Kidney capillary endothelial cell (primary cell): Measurements from ENCODE around the gene CWC15.
"Not testable (repeated sequence)": the region's sequence is repeated elsewhere in the genome, so short reads cannot be mapped to it uniquely, and the experiment has no call there.

ENCODE experiments used
- DNase-seq: peaks from one replicate; pipeline ENCODE4 v3.0.0-alpha.2; 2018; ENCODE audit warnings: low spot score

CWC15 gene

DNA sequence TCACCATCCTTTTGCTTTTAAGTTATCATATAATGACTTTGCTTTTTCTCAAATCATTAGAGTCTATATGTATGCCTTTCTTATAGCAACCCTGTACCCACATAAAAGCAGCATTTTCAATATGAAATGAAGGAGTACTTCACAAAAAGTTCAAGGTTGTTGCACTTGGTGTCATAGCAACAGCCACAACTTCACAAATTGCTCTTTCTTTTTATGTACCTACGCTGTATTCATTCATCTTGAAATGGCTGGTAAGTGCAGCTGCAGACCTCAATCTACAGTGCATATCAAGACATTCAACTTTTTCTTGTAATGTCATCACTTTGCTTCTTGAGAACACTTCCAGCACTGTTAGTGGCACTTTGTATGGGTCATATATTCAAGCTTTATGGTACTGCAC is 18.6 kb downstream of the CWC15 start:
- DNase-seq, result no peak

- no peak for DNase-seq
Observed at GRCh38 chr11:94948070-94948617, 25.2 kb downstream of the CWC15 start.

DNA sequence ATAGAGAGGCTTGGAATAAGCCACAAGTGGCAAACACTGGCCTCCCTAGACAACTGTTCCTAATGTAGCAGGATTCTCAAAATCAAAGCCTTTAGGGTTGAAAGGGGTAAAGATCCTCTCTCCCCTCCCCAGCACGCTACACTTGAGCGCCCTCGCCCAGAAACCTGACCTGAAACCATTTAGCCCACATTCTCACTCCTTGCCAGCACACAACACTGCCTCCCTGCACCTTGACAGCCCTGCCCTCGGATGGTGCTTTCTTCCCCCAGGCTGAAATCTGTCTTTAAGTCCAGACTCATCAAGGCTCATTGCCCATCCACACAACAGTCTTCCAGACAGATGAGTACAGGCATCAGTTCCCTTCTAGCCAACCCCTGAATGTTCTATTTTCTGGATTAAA is 26.5 kb downstream of the CWC15 start:
- DNase-seq, result no peak

GRCh38 chr11:94941131-94941530 is 32.2 kb downstream of the CWC15 start:
- no peak for DNase-seq

- no peak for DNase-seq
Observed at GRCh38 chr11:94939346-94939745, 34.0 kb downstream of the CWC15 start.

DNA sequence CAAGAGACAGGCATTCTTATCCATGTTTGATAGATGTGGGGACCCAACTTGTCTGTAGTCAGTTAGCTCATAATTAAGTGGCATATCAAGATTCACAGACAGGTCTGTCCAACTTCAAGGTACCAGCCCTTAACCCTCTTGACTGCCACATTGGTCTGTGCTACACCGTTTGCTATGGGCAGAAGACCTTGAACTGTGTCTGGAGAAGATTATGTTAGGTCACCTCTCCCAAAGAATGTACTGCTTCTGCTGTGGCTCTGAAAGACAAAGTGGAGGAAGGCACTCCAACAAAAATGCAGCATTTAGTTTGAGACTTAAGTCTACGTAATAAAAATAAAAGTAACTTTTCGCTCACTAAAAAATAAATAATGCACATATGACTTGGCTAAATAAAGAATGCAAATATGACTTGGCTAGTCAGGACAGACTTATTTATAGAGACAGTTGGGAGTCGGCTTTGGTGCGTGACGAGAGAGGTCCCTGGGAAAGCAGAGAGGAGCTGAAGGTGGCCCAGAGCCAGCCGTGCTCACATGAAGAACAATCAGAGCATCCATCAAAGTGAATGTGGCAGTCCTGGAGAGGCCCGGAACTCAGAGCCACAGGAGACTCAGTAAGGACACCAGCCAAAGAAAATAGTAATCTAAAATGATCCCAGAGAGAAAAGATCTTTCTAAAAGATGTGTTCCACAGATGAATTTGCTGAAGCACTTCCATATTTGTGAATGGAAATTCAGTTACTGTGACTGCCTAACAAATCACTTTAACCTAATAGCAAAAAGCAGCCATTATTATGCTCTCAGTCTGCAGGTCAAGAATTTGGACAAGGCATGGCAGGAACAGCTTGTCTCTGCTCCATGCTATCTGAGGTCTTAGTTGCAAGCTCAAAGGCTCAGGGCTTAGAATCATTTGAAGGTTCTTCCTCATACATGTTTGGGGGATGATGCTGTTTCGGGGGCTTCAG is 35.0 kb downstream of the CWC15 start:
- peak; percentile 75 for DNase-seq

- DNase-seq, result peak; percentile 75
Observed at GRCh38 chr11:94934846-94935245, 38.5 kb downstream of the CWC15 start.

GRCh38 chr11:94934362-94934761 is 39.0 kb downstream of the CWC15 start:
- peak; percentile 80 for DNase-seq

DNA sequence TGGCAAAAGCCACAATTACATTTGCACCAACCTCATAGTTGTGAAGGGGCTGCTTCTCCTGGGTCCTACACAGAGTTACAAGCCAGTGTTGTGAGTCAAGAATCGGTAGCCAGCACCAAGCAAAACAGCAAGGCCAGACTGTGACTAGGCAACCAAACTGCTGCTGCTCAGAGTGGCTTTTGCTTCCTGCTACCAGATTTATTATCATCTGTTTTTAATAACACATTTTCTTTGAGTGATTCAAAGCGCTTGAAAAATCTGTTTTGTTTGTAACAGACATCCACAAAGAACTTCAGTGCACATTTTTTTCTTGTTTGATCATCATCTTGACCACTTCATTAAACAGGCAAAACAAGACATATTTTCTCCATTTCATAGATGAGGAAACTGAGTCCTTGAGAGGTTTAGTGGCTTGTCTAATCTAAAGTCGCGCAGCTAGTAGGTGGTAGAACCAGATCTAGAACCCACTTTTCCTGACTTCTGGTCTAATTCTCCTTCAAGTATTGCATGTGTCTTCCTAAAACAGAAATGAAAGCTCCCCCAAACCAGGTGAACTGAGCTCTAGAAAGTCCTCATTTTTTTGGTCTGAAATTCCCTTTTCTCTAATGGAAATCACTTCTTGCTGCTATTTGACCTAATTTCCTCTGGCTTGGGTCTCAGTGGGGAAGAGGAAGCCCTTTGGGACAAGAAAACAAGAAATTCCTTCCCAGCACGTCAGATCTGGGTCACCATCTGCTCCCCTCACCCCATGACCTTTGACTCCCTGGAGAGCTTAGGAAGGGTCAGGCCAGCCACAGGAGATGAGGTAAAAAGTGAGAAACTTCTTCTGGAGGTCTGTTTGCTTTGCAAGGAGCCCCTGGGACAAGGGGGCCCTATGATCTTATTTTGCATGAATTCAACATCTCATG is 39.9 kb downstream of the CWC15 start:
- peak; percentile 86 for DNase-seq

DNA sequence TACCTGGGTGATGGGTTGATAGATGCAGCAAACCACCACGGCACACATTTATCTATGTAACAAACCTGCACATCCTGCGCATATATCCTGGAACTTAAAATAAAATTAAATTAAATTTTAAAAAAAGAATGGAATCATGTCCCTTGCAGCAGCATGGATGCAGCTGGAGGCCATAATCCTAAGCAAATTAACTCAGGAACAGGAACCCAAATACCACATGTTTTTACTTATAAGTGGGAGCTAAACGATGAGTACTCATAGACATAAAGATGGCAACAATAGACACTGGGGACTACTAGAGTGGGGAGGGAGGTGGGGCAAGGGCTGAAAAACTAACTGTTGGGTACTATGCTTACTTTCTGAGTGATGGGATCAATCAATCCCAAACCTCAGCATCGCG is 40.9 kb downstream of the CWC15 start:
- DNase-seq, result no peak

DNA sequence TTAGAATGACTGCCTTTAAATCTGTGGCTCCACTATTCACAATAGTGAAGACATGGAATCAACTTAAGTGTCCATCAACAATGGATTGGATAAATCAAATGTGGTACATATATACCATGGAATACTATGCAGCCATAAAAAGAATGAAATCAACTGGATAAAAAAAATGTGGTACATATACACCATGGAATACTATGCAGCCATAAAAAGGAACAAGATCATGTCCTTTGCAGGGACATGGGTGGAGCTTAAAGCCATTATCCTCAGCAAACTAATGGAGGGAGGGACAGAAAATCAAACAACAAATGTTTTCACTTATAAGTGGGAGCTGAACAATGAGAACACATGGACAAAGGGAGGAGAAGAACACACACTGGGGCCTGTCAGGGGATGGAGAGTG is 41.3 kb downstream of the CWC15 start:
- not testable (repeated sequence) for DNase-seq

DNA sequence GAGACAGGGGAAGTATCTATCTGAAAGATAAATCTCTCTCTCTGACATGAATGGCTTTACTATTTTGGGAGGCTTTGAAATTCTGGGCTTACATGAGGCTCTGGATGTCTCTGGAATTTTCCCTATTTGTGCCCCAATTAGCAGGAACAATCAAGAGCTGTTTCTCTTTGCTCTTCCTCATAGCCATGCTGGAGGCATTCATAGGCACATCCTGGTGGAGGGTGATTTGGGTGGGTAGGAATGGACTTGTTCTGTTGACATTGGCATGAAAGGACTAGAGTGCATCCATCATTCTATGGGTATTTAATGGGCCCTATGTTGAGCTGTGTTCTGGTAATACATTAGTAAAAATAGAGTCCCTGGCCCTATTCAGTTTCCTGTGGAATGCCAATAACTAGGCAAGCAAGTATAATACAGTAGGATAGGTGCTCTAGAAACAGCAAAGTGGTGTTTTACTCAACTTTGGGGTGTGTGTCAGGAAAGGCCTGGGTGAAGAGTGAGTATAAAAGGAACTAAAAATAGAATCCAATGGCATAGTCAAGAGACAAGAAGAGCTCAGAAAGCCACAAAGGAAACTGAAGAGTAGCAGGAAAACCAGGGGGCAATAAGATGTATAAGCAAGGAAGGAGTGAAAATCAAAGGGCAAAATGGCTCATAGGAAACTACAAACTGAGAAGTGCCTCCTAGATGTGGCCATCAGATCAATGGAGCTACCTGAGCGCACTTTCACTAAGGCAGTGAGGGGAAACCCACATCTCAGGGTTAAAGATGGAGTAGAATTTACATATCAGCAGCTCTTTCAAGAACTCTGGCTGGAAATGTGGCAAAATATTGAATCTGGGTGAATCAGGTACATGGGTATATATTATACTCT is 45.0 kb downstream of the CWC15 start:
- no peak for DNase-seq

DNA sequence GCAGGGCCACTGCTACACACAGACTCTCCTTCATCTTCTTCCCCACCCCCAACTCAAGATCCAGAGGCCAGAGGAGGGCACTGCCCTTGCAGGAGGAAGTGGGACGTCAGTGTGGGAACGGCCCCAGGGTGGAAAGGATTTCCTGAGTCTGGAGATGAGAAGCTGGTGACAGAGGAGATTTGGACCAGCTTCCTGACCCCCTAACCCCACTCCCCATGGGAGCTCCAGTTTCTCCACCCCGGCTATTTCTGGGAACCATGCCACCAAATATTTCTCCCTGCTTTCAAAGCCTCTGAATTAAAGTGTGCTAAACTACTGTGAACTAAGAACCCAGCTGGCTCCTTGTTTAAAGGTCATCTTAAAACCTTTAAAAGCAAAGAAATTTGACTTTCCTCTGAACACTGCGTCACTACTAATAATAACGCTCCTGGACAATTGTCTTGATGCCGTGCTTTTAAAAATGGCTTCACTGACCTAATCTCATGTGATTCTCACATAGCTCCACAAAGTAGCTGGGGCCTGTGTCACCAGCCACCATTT is 46.6 kb downstream of the CWC15 start:
- DNase-seq, result peak; percentile 95

DNA sequence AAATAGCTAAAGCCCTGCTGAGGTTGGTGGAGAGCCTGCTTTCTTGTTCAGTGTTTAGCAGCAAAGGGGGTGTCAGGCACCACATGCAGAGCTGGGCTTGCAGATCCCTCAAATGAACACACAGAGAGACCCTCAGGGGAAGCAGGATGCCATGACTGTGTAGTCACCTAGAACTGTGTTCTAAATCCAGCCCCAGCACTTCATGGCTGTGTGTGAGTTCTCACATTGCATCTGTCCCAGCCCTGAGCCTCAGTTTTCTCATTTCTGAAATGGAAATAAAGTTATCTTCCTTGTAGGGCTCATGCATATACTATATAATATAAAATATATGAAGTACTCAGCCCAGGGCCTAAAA is 47.1 kb downstream of the CWC15 start:
- no peak for DNase-seq

DNA sequence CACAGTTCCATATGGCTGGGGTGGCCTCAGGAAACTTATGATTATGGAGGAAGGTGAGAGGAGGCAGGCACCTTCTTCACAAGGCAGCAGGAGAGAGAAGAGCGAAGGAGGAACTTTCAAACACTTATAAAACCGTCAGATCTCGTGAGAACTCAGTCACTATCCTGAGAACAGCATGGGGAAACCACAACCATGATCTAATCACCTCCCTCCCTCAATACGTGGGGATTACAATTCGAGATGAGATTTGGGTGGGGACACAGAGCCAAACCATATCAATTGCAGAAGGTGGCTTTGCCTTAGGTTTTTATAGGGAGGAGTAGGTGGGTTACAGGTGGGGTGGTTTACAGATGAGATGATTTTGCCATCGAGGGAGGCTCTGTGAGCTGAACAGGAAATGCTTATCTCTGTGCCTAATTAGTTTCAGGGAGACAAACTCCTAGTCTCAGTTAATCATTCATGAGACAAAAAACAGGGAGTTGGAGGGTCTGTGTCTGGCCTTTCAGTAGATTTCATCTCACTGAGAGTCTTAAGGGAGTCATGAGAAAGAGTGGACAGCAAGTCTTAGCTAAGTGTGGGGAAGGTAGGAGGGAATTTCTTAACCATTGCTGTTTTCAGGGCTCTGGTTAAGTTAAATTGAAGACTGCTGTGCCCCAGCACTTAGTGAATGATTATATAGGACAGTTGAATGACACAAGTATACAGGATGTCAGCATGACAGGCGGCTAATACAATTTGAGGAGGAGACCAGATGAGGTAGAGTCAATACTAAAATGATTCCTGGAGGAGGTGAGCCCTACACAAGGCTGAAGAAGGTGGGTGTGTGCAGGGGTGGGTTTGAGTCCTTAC is 47.7 kb downstream of the CWC15 start:
- DNase-seq, result peak; percentile 26

GRCh38 chr11:94924612-94925011 is 48.7 kb downstream of the CWC15 start:
- no peak for DNase-seq

GRCh38 chr11:94924171-94924572 is 49.2 kb downstream of the CWC15 start:
- DNase-seq, result no peak

- DNase-seq, result no peak
Observed at GRCh38 chr11:94923004-94923334, 50.4 kb downstream of the CWC15 start.

- DNase-seq, result no peak
Observed at GRCh38 chr11:94922321-94923003, 50.9 kb downstream of the CWC15 start.

- no peak for DNase-seq
Observed at GRCh38 chr11:94920311-94920710, 53.0 kb downstream of the CWC15 start.
